ENCODE results near the gene FCRL1.

The FCRL1 gene

DNA sequence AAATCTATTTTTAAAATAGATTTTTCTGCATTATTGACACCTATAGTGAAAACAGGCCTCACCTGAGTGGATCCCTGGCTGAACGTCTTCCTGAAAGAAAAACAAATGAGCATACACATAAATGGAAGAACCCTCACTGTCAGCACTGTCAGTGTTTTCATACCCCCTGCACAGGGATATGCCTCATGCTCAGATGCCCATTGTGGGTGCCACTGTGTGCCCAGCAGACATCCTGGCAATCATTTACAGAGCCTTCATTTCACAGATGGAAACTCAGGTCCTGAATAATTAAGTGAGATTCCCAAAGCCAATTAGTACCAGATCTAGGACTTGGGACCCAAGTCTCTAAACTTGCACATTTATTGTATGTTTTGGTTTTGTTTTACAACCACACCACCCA is 19.9 kb downstream of the FCRL1 start:
- Histone ChIP-seq H3K36me3 (ENCODE audit: control insufficient read depth, insufficient read depth, low read length) (no peaks in the 10 kb centered on the region), H3K4me1 (ENCODE audit: control insufficient read depth, insufficient read depth, low read length) (no peaks in the 10 kb centered on the region), H3K9me3 (ENCODE audit: control insufficient read depth, insufficient read depth, low read depth, low read length) (no peaks in the 10 kb centered on the region), H3K27ac (ENCODE audit: low read depth, low read length) (no peak overlapping the region), H3K9ac (ENCODE audit: low read length) (no peak overlapping the region), H3K27me3 (ENCODE audit: control insufficient read depth, insufficient read depth, low read length) (no peaks in the 10 kb centered on the region), H3K4me3 (ENCODE audit: low read depth, low read length) (no peak overlapping the region)

- Histone ChIP-seq H3K36me3 (ENCODE audit: control insufficient read depth, insufficient read depth, low read length) (no peaks in the 10 kb centered on the region), H3K9me3 (ENCODE audit: control insufficient read depth, insufficient read depth, low read depth, low read length) (peaks cover 7% of the 10 kb centered on the region; the same call in 1 of the 2 replicates), H3K9ac (ENCODE audit: low read length) (no peak overlapping the region), H3K27me3 (ENCODE audit: control insufficient read depth, insufficient read depth, low read length) (no peaks in the 10 kb centered on the region), H3K4me1 (ENCODE audit: control insufficient read depth, insufficient read depth, low read length) (no peaks in the 10 kb centered on the region), H3K27ac (ENCODE audit: low read depth, low read length) (no peak overlapping the region), H3K4me3 (ENCODE audit: low read depth, low read length) (no peak overlapping the region)
Measured at GRCh38 chr1:157798211-157798610, 21.7 kb downstream of the FCRL1 start.

DNA sequence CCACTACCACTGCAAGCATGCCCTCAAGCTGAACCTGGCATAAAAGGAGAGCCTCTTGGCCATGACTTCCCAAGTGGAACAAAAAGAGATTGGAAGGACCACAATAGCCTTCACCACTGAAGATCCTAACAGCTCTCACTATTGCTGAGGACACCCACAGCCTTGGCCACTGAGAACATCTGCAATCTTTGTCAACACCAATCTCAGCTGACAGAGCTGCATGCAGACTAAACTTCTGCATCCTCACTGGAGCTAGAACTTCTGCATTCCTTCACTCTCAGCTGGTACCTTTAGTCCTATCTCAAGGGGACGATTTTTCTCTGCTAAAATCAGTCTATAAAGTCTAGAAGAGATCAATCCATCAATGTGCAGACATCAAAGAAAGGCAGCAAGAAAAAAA is 34.7 kb downstream of the FCRL1 start:
- H3K27me3 ChIP-seq (ENCODE audit: control insufficient read depth, insufficient read depth, low read length): no peaks in the 10 kb centered on the region; the same call in 1 of the 2 replicates
- no peak overlapping the region for H3K9ac ChIP-seq (ENCODE audit: low read length)
- no peak overlapping the region for H3K4me3 ChIP-seq (ENCODE audit: low read depth, low read length)
- no peak overlapping the region for H3K27ac ChIP-seq (ENCODE audit: low read depth, low read length)
- no peaks in the 10 kb centered on the region for H3K36me3 ChIP-seq (ENCODE audit: control insufficient read depth, insufficient read depth, low read length)
- no peaks in the 10 kb centered on the region for H3K4me1 ChIP-seq (ENCODE audit: control insufficient read depth, insufficient read depth, low read length)
- no peaks in the 10 kb centered on the region for H3K9me3 ChIP-seq (ENCODE audit: control insufficient read depth, insufficient read depth, low read depth, low read length)

GRCh38 chr1:157784801-157785200 is 35.1 kb downstream of the FCRL1 start:
- Histone ChIP-seq H3K27me3 (ENCODE audit: control insufficient read depth, insufficient read depth, low read length) (no peaks in the 10 kb centered on the region; the same call in 1 of the 2 replicates), H3K9me3 (ENCODE audit: control insufficient read depth, insufficient read depth, low read depth, low read length) (no peaks in the 10 kb centered on the region), H3K4me3 (ENCODE audit: low read depth, low read length) (no peak overlapping the region), H3K27ac (ENCODE audit: low read depth, low read length) (no peak overlapping the region), H3K36me3 (ENCODE audit: control insufficient read depth, insufficient read depth, low read length) (no peaks in the 10 kb centered on the region), H3K4me1 (ENCODE audit: control insufficient read depth, insufficient read depth, low read length) (no peaks in the 10 kb centered on the region), H3K9ac (ENCODE audit: low read length) (no peak overlapping the region)

DNA sequence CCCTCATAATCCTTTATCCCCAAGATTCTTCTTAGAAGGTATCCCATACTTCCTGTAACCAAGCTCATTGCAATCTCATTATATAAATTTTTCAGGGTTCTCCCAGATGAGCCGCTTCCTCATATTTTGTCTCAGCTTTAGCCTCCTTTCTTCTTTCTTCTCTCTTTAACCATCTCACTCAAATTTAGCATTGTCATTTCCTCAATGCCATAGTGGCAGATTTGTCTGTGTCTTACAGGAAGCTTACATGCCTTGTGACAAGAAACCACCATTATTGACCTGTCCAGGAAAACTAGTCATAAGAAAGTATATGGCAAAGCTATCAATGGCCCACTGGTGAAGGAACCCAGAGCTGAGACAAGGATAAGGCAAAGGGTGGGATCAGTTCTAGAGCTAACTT is 37.0 kb downstream of the FCRL1 start:
- Histone ChIP-seq H3K36me3 (ENCODE audit: control insufficient read depth, insufficient read depth, low read length) (no peaks in the 10 kb centered on the region), H3K4me1 (ENCODE audit: control insufficient read depth, insufficient read depth, low read length) (no peaks in the 10 kb centered on the region), H3K27ac (ENCODE audit: low read depth, low read length) (no peak overlapping the region), H3K4me3 (ENCODE audit: low read depth, low read length) (no peak overlapping the region), H3K27me3 (ENCODE audit: control insufficient read depth, insufficient read depth, low read length) (no peaks in the 10 kb centered on the region; the same call in 1 of the 2 replicates), H3K9me3 (ENCODE audit: control insufficient read depth, insufficient read depth, low read depth, low read length) (no peaks in the 10 kb centered on the region), H3K9ac (ENCODE audit: low read length) (no peak overlapping the region)

GRCh38 chr1:157781048-157781447 is 38.9 kb downstream of the FCRL1 start:
- H3K4me3 ChIP-seq (ENCODE audit: low read depth, low read length): no peak overlapping the region
- no peaks in the 10 kb centered on the region for H3K9me3 ChIP-seq (ENCODE audit: control insufficient read depth, insufficient read depth, low read depth, low read length)
- H3K36me3 ChIP-seq (ENCODE audit: control insufficient read depth, insufficient read depth, low read length): no peaks in the 10 kb centered on the region
- no peak overlapping the region for H3K9ac ChIP-seq (ENCODE audit: low read length)
- H3K27ac ChIP-seq (ENCODE audit: low read depth, low read length): no peak overlapping the region
- H3K4me1 ChIP-seq (ENCODE audit: control insufficient read depth, insufficient read depth, low read length): no peaks in the 10 kb centered on the region
- no peaks in the 10 kb centered on the region; the same call in 1 of the 2 replicates for H3K27me3 ChIP-seq (ENCODE audit: control insufficient read depth, insufficient read depth, low read length)

- Histone ChIP-seq H3K9ac (ENCODE audit: low read length) (no peak within 1 kb of the TSS), H3K36me3 (ENCODE audit: control insufficient read depth, insufficient read depth, low read length) (no peaks in the 10 kb centered on the region), H3K4me3 (ENCODE audit: low read depth, low read length) (no peak within 1 kb of the TSS), H3K9me3 (ENCODE audit: control insufficient read depth, insufficient read depth, low read depth, low read length) (no peaks in the 10 kb centered on the region), H3K27me3 (ENCODE audit: control insufficient read depth, insufficient read depth, low read length) (no peaks in the 10 kb centered on the region; the same call in 1 of the 2 replicates), H3K27ac (ENCODE audit: low read depth, low read length) (no peak within 1 kb of the TSS), H3K4me1 (ENCODE audit: control insufficient read depth, insufficient read depth, low read length) (peaks cover 5% of the 10 kb centered on the region; the same call in 1 of the 2 replicates)
Measured at GRCh38 chr1:157776971-157777391, 42.9 kb downstream of the FCRL1 start, which contains the start of gene FCRL2. TSS of gene FCRL2 (minus strand) at chr1:157777132. CDS start at chr1:157777073, 59 bp downstream.

GRCh38 chr1:157775101-157775870 is 44.6 kb downstream of the FCRL1 start:
- H3K4me3 ChIP-seq (ENCODE audit: low read depth, low read length): no peak overlapping the region
- no peaks in the 10 kb centered on the region for H3K36me3 ChIP-seq (ENCODE audit: control insufficient read depth, insufficient read depth, low read length)
- H3K4me1 ChIP-seq (ENCODE audit: control insufficient read depth, insufficient read depth, low read length): peaks cover 5% of the 10 kb centered on the region; the same call in 1 of the 2 replicates
- no peak overlapping the region for H3K27ac ChIP-seq (ENCODE audit: low read depth, low read length)
- no peaks in the 10 kb centered on the region for H3K27me3 ChIP-seq (ENCODE audit: control insufficient read depth, insufficient read depth, low read length)
- no peaks in the 10 kb centered on the region for H3K9me3 ChIP-seq (ENCODE audit: control insufficient read depth, insufficient read depth, low read depth, low read length)
- H3K9ac ChIP-seq (ENCODE audit: low read length): no peak overlapping the region

DNA sequence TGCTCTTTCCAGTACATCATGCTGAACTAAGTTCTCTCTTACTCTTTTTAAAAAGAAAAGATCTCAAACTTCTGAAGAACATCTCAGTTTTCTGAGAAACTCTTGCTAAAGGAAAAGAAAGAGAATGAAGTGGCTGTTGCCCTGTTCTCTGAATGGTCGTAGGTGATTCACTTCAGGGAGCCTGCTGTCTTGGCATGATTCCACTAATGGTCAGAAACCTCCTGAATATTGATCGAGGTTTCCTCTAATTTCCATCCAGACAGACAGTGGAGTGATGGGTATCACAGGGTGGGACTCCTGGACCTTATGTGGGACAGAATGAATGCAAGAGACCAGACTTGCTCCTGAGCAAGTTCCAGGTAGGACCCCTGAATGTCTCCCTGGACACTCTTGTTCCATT is 45.5 kb downstream of the FCRL1 start:
- Histone ChIP-seq H3K27me3 (ENCODE audit: control insufficient read depth, insufficient read depth, low read length) (no peaks in the 10 kb centered on the region), H3K9me3 (ENCODE audit: control insufficient read depth, insufficient read depth, low read depth, low read length) (no peaks in the 10 kb centered on the region), H3K4me3 (ENCODE audit: low read depth, low read length) (no peak overlapping the region), H3K27ac (ENCODE audit: low read depth, low read length) (no peak overlapping the region), H3K9ac (ENCODE audit: low read length) (no peak overlapping the region), H3K36me3 (ENCODE audit: control insufficient read depth, insufficient read depth, low read length) (no peaks in the 10 kb centered on the region), H3K4me1 (ENCODE audit: control insufficient read depth, insufficient read depth, low read length) (peaks cover 5% of the 10 kb centered on the region; the same call in 1 of the 2 replicates)

DNA sequence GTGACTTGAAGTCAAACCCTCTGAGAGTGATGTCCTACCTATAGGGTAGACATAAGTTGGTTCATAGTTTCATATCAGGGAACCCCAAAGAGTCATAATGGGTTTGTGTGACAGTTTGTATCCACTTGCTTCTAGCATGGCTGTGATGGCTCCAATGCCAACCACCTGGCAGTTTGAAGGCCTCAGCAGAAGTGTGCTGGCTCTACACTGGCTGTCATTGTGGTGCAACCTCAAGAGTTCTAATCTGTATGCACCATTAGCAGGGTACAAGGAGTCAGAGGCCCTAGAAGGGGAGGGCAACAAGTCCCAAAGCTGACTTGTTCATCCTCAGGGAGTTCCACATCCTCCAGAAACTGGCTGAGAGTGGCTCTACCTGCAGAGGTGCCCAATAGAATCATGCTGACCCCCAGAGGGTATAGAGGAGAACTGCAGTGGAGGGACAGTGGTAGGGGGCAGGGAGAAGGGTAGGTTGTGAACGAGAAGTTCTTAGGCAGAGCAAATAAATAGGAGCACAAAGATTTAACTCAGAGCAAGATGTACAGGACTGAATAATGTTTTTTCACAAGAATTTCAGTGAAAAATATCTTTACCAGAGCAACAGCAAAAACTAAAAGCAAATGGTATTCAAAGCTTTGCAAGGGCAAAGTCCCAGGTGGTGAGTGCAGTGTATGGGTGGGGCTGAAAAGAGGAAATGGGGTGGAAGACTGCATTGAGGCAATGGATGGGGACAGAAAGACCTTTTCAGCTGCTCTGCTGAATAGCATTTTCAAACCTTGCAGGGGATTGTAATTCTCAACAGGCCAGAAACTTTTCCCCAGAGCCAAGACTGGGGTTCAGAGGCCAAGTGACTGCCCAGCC is 46.2 kb downstream of the FCRL1 start:
- Histone ChIP-seq H3K9ac (ENCODE audit: low read length) (no peak overlapping the region), H3K9me3 (ENCODE audit: control insufficient read depth, insufficient read depth, low read depth, low read length) (no peaks in the 10 kb centered on the region), H3K27ac (ENCODE audit: low read depth, low read length) (no peak overlapping the region), H3K4me1 (ENCODE audit: control insufficient read depth, insufficient read depth, low read length) (peaks cover 5% of the 10 kb centered on the region; the same call in 1 of the 2 replicates), H3K27me3 (ENCODE audit: control insufficient read depth, insufficient read depth, low read length) (no peaks in the 10 kb centered on the region), H3K4me3 (ENCODE audit: low read depth, low read length) (no peak overlapping the region), H3K36me3 (ENCODE audit: control insufficient read depth, insufficient read depth, low read length) (no peaks in the 10 kb centered on the region)

All from HUES6 (cell line).